A673 (cell line): ENCODE results near the gene FRK. TPM values are rescaled to one million over a fixed set of nuclear protein-coding genes. Genes with fewer than 3 reads are reported as not detected.

Experiments
- BruUV-seq: library from RNA; stranded (reverse); fragments of 400-500 nt; replicated peaks from 2 replicates; lab custom pipeline; 2021; lab: Mats Ljungman, UMichigan
- CTCF ChIA-PET: fragments of 300-600 bp; sonication (Branson Sonifier 250); formaldehyde crosslinking; loops from one replicate; lab custom pipeline; 2022; ENCODE audit warnings: antibody characterized with exemption; lab: Charles Lee
- POLR2A ChIA-PET: fragments of 300-600 bp; sonication (Branson Sonifier 250); formaldehyde crosslinking; loops from one replicate; lab custom pipeline; 2022; ENCODE audit warnings: antibody characterized with exemption; ENCODE audit not compliant: low non-redundant PET; lab: Charles Lee
- DNase-seq: peaks from one replicate; pipeline ENCODE4 v3.0.0-alpha.2; 2015; ENCODE audit warnings: low spot score
- H3K27ac ChIP-seq: fragments of 200-600 bp; sonication (generic); 2 replicates; pipeline ENCODE4 v1.5.1; 2016; ENCODE audit warnings: mixed run types, low read depth, mild to moderate bottlenecking, mixed read lengths, antibody characterized with exemption, low read length; ENCODE audit not compliant: poor library complexity, severe bottlenecking
- H3K27me3 ChIP-seq: fragments of 200-600 bp; sonication (generic); replicated peaks from 2 replicates; pipeline ENCODE4 v1.6.1; 2017; ENCODE audit warnings: mixed run types, low read depth, mild to moderate bottlenecking, mixed read lengths, antibody characterized with exemption, low read length; ENCODE audit not compliant: insufficient read depth, poor library complexity
- H3K36me3 ChIP-seq: fragments of 200-600 bp; sonication (generic); 2 replicates; pipeline ENCODE4 v1.6.1; 2016; ENCODE audit warnings: mixed run types, mild to moderate bottlenecking, mixed read lengths, antibody characterized with exemption, low read length; ENCODE audit not compliant: insufficient read depth, poor library complexity, severe bottlenecking
- H3K4me1 ChIP-seq: fragments of 200-600 bp; sonication (generic); 2 replicates; pipeline ENCODE4 v1.6.1; 2017; ENCODE audit warnings: mixed run types, mild to moderate bottlenecking, mixed read lengths, antibody characterized with exemption, low read length; ENCODE audit not compliant: insufficient read depth, poor library complexity, severe bottlenecking
- H3K4me3 ChIP-seq: fragments of 200-600 bp; sonication (generic); 2 replicates; pipeline ENCODE4 v1.5.1; 2016; ENCODE audit warnings: low read depth, mixed run types, mild to moderate bottlenecking, mixed read lengths, low read length; ENCODE audit not compliant: poor library complexity, severe bottlenecking
- H3K9me3 ChIP-seq: fragments of 200-600 bp; sonication (generic); 2 replicates; pipeline ENCODE4 v1.6.1; 2016; ENCODE audit warnings: mixed run types, low read depth, mild to moderate bottlenecking, mixed read lengths, antibody characterized with exemption, low read length; ENCODE audit not compliant: poor library complexity, severe bottlenecking
- CTCF ChIP-seq: fragments of 300-800, 200-600 bp; sonication (generic); conservative IDR thresholded peaks from 2 replicates; pipeline ENCODE4 v1.5.1; 2017; ENCODE audit warnings: low read depth, mild to moderate bottlenecking, antibody characterized with exemption, low read length, moderate library complexity, mixed read lengths
- EZH2 ChIP-seq: fragments of 200-600 bp; sonication (generic); IDR thresholded peaks from 2 replicates; pipeline ENCODE4 v1.6.1; 2017; ENCODE audit warnings: borderline replicate concordance, low read depth, mild to moderate bottlenecking, mixed read lengths, antibody characterized with exemption, low read length; ENCODE audit not compliant: poor library complexity, severe bottlenecking
- intact Hi-C: fragments of 100-400 bp; cut with micrococcal nuclease; formaldehyde crosslinking; loops from one replicate; pipeline ENCODE4 v1.10.0; 2022; ENCODE audit not compliant: unreplicated experiment
- total RNA-seq: library from RNA; stranded (reverse); gene quantifications from 2 replicates; pipeline ENCODE4 v1.2.3, GENCODE V29; 2021

FRK gene
- total RNA-seq, 1 experiment from 2014 or later, result 12.3 TPM

GRCh38 chr6:115909923-115910546 is 150.7 kb downstream of the FRK start:
- intact Hi-C loops, result no loop called here

GRCh38 chr6:115908906-115909559 is 151.7 kb downstream of the FRK start:
- no TSS peak for BruUV-seq
- TF ChIP-seq CTCF, result no peak
- no peak for TF ChIP-seq EZH2
- DNase-seq, result no peak

More at GRCh38 chr6:115909923-115910546, 150.7 kb downstream of the FRK start:
- H3K27ac ChIP-seq, result no peak overlapping the region
- H3K4me1 ChIP-seq, result no peaks in the 10 kb centered on the region
- H3K4me3 ChIP-seq, result no peak overlapping the region
- TF ChIP-seq CTCF (no peak), EZH2 (no peak)
- DNase-seq, result no peak
- ChIA-PET CTCF (no interaction called here), POLR2A (no interaction called here)
- no peaks in the 10 kb centered on the region for H3K27me3 ChIP-seq
- H3K9me3 ChIP-seq, result no peaks in the 10 kb centered on the region
- no TSS peak for BruUV-seq
- H3K36me3 ChIP-seq, result no peaks in the 10 kb centered on the region

GRCh38 chr6:115905471-115905870 is 155.2 kb downstream of the FRK start:
- ChIA-PET CTCF (interaction anchor here (0.6 kb wide), 1 partner anchor 25 kb away, joined by 7 read pairs; no protein-coding TSS in a partner anchor), POLR2A (no interaction called here)
- BruUV-seq, result no TSS peak
- no peaks in the 10 kb centered on the region for H3K4me1 ChIP-seq
- DNase-seq, result no peak
- no peaks in the 10 kb centered on the region for H3K9me3 ChIP-seq
- no peak overlapping the region for H3K4me3 ChIP-seq
- no peak for TF ChIP-seq EZH2
- TF ChIP-seq CTCF, result no peak
- intact Hi-C loops, result no loop called here
- H3K27me3 ChIP-seq, result no peaks in the 10 kb centered on the region
- H3K27ac ChIP-seq, result no peak overlapping the region
- H3K36me3 ChIP-seq, result no peaks in the 10 kb centered on the region

More at GRCh38 chr6:115908906-115909559, 151.7 kb downstream of the FRK start:
- no peaks in the 10 kb centered on the region for H3K27me3 ChIP-seq
- no peaks in the 10 kb centered on the region for H3K9me3 ChIP-seq
- H3K4me3 ChIP-seq, result no peak overlapping the region
- ChIA-PET POLR2A (no interaction called here), CTCF (no interaction called here)
- no peaks in the 10 kb centered on the region for H3K36me3 ChIP-seq
- no peaks in the 10 kb centered on the region for H3K4me1 ChIP-seq
- intact Hi-C loops, result no loop called here
- H3K27ac ChIP-seq, result no peak overlapping the region
